Right atrium auricular region (tissue), 2 donors: Measurements from ENCODE around the gene RBP3. TPM values are rescaled to one million over a fixed set of nuclear protein-coding genes. Genes with fewer than 3 reads are reported as not detected.

Experiments
- DNase-seq: peaks from one replicate; pipeline ENCODE4 v3.0.0-alpha.2; 2019; ENCODE audit warnings: low spot score
- H3K27ac ChIP-seq, 2 donors: fragments of 200-600 bp; sonication (generic); 1 replicate in 1 of 2; 2 replicates in 1 of 2; pipeline ENCODE4 v1.5.1; 2016 to 2019
- H3K27me3 ChIP-seq, 2 donors: fragments of 200-600 bp; sonication (generic); one replicate each; pipeline versions ENCODE4 v1.5.1 to v1.6.0; 2017 to 2019
- H3K36me3 ChIP-seq: fragments of 200-600 bp; sonication (generic); one replicate; pipeline ENCODE4 v1.5.1; 2016
- H3K4me1 ChIP-seq, 2 donors: fragments of 200-600 bp; sonication (generic); one replicate each; pipeline versions ENCODE4 v1.5.1 to v1.6.0; 2017 to 2019
- H3K4me3 ChIP-seq, 2 donors: fragments of 200-600 bp; sonication (generic); 1 replicate in 1 of 2; 2 replicates in 1 of 2; pipeline ENCODE4 v1.5.1; 2017 to 2019; ENCODE audit warnings: mild to moderate bottlenecking in 1 of 2, moderate library complexity in 1 of 2
- H3K9me3 ChIP-seq, 2 donors: fragments of 200-600 bp; sonication (generic); one replicate each; pipeline ENCODE4 v1.5.1; 2019
- total RNA-seq, 2 donors: library from RNA; depleted of rRNA; stranded (reverse); fragments of >200 nt; gene quantifications; one replicate each; pipeline ENCODE4 v1.1.0, GENCODE V29; 2016
- TF ChIP-seq, protein P1 (sequence below), 2 donors: fragments of 200-600 bp; sonication (generic); IDR thresholded peaks; one replicate each; pipeline ENCODE4 v1.5.1; 2019; ENCODE audit warnings: antibody characterized with exemption in 2 of 2

The RBP3 gene
- total RNA-seq, 2 donors from 2014 or later = not detected

DNA sequence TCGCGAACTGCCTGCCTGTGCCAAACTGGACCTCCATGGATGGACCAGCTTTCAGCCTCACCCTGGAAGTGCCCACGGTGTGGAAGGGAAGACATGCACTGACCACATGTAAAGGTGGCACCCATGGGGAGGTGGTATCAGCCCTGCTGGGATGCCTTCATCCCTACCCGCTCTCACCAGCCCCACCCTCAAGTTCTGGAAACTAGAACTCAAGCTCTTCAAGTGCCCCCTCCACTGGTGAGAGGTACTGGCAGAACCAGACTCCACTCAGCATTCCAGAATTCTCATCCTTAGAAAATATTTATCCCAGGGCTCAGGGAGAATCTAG, 30.0 kb downstream of the RBP3 start:
- H3K4me3 ChIP-seq = no peak overlapping the region
- H3K9me3 ChIP-seq = no peaks in the 10 kb centered on the region
- DNase-seq = no peak
- TF ChIP-seq, protein P1, sequence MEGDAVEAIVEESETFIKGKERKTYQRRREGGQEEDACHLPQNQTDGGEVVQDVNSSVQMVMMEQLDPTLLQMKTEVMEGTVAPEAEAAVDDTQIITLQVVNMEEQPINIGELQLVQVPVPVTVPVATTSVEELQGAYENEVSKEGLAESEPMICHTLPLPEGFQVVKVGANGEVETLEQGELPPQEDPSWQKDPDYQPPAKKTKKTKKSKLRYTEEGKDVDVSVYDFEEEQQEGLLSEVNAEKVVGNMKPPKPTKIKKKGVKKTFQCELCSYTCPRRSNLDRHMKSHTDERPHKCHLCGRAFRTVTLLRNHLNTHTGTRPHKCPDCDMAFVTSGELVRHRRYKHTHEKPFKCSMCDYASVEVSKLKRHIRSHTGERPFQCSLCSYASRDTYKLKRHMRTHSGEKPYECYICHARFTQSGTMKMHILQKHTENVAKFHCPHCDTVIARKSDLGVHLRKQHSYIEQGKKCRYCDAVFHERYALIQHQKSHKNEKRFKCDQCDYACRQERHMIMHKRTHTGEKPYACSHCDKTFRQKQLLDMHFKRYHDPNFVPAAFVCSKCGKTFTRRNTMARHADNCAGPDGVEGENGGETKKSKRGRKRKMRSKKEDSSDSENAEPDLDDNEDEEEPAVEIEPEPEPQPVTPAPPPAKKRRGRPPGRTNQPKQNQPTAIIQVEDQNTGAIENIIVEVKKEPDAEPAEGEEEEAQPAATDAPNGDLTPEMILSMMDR (IDR thresholded peaks at IDR 0.05) = no peak
- H3K36me3 ChIP-seq = no peaks in the 10 kb centered on the region
- no peaks in the 10 kb centered on the region for H3K27me3 ChIP-seq
- peaks cover 0 to 6% of the 10 kb centered on the region in 2 donors for H3K4me1 ChIP-seq
- H3K27ac ChIP-seq = no peak overlapping the region

DNA sequence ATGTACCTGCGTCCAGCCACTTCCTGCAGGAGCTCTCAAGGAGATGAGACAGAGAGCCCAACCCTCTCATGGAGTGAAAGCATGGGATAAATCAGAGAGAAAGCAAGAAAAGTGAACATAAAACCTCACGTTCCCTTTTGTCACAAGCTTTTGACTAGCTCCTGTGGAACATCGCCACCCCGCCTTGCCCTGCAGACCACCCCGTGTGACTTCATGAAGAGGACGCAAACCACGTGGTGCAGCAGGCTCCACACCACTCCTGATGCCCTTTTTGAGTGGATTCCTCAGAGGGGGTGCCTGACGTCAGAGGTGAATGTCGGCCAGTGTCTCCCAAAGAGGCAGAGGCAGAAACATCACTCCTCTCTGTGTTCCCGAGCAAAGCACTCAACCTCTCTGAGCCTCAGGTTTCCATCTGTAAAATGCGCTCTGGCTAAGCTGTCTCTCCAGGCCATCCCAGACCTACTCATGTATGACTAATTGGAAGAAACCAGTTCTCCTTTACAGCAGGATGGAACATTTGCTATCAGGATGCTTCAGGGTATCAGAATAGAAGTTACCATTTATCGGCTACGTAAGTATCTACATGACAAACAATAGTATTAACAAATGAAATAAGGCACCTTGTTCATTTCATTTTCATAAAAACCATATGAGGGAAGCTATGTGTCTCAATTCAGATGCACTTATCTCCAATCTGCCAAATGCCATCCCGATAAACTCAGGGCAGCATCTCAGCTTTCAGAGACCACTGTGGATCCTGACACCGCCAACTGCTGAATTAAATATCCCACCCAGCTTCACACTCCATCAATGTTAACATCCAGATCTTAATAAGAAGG, 30.7 kb downstream of the RBP3 start:
- TF ChIP-seq, protein P1 (IDR thresholded peaks at IDR 0.05) = no peak
- peak; percentile 46 for DNase-seq
- Histone ChIP-seq H3K36me3 (no peaks in the 10 kb centered on the region), H3K4me3 (no peak overlapping the region), H3K9me3 (no peaks in the 10 kb centered on the region), H3K27me3 (no peaks in the 10 kb centered on the region), H3K4me1 (peaks cover 0 to 8% of the 10 kb centered on the region in 2 donors), H3K27ac (no peak overlapping the region)

DNA sequence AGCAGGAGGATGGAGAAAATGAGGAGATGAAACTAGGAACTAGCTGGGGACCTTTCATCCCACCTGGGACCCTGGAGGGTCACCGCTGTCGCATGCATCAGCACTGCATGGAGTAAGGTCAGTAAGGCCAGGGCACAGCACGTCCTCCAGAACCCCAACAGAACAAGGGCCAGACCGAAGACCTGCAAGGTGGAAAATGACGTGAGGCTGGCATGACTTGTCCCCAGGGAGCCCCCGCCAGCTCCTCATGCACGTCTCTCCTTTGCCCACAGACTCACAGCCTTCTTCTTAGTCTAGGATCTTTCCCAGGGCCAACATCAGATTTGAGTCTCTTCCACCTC, 31.3 kb downstream of the RBP3 start:
- no peaks in the 10 kb centered on the region for H3K36me3 ChIP-seq
- no peaks in the 10 kb centered on the region for H3K9me3 ChIP-seq
- no peak overlapping the region for H3K27ac ChIP-seq
- H3K4me1 ChIP-seq = peaks cover 0 to 10% of the 10 kb centered on the region in 2 donors
- H3K27me3 ChIP-seq = no peaks in the 10 kb centered on the region
- DNase-seq = peak; percentile 26
- no peak overlapping the region for H3K4me3 ChIP-seq
- TF ChIP-seq, protein P1 (IDR thresholded peaks at IDR 0.05) = no peak

DNA sequence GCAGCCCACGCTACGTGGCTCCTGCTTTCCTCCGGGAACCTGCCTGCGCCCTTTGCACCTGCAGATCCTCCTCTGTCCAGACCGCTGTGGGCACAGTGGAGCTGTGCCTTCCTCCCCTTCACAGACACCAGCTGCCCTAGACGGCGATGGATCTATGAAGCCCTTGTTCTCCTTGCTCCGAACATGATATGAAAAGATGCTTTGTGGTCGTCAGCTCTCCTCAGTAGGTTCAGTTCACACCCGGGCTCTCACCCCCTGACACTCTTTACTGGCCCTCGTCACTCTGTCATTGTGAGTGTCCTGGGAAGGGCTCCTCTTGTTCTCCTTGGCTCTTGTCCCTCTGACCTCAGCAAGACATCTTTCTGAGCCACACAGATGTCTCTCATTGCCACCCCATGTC, 31.7 kb downstream of the RBP3 start:
- TF ChIP-seq, protein P1 (IDR thresholded peaks at IDR 0.05) = no peak
- no peak for DNase-seq
- no peak overlapping the region for H3K27ac ChIP-seq
- no peak overlapping the region for H3K4me3 ChIP-seq
- no peaks in the 10 kb centered on the region for H3K36me3 ChIP-seq
- peaks cover 0 to 5% of the 10 kb centered on the region in 2 donors for H3K4me1 ChIP-seq
- no peaks in the 10 kb centered on the region for H3K9me3 ChIP-seq
- H3K27me3 ChIP-seq = no peaks in the 10 kb centered on the region

DNA sequence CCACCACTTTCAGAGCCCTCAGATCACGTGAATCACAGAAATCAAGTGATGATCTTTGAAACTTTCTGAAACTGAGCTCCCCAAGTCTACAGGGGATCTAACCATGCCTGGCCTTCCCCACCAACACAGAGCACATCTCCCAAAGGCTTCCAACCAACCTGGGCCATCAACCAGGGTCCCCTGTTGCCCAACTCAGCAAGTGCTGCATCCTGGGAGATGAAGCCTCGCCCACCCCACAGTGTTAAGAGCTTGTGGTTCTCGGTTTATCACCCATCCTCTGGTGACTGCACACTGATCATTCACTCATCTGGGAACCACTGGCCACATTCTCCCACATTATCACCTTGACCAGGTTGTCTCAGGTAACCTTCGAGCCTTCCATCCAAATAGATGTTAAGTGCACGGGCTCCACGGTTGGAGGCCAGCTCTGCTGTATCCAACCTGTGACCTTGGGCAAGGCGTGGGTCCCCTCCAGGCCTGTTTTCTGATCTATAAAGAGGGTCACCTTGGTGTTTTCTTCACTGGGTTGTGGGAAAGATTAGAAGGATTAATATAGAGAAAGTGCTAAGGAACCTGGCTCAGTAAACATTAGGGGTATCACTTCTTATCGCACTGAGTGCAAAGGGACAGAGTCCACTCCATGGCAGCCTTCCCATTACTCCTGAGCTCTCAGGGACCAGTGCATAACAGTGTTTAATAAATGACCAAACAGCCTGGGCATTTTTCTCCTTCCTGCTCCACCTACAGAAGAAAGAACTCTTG, 32.4 kb downstream of the RBP3 start:
- Histone ChIP-seq H3K4me1 (peaks cover 0 to 5% of the 10 kb centered on the region in 2 donors), H3K27ac (no peak overlapping the region), H3K9me3 (no peaks in the 10 kb centered on the region), H3K36me3 (no peaks in the 10 kb centered on the region), H3K4me3 (no peak overlapping the region), H3K27me3 (no peaks in the 10 kb centered on the region)
- peak; percentile 43 for DNase-seq
- TF ChIP-seq, protein P1 (IDR thresholded peaks at IDR 0.05) = no peak
